ENCODE data around the gene ITGB2.

DNA sequence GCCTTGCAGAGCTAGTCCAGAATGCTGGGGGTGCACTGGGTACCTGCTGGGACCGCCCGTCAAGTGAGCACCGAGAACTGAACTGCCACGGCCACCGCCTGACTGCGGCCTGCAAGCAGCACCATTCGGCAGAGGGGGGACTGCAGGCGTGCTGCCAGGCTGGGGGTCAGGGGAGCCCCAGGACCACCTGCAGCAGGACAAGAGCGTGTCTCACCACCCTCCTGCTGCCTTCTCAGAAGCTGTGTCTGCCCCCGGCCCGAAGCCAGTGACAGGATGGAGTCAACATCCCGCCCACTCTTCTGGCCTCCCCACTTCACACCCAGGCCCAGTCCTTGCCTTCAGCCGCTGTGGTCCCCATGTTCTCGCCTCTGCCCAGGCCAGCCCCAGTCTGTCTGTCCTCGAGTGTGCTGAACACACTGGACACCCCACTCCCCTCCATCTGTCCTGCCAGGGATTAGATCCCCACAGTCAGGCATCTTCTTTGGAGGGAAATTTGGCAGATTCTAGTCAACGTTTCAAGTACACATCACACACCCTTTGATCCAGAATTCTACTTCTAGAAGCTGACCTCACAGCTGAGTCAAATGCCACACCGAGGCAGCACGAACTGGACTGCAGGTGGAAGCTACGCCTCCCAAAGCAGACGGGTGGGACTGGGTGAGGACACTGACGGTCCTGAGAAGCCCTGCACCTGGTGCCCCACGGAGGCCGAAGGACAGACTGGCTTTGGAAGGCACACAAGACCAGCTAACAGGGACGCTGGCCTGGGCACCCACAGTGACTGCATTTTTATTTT lies 73.2 kb downstream of the ITGB2 start:
- no peak for TF ChIP-seq CTCF (conservative IDR thresholded peaks at IDR 0.05; ENCODE audit: low read depth, low read length)
- TF ChIP-seq EZH2 (IDR thresholded peaks at IDR 0.05; ENCODE audit: low read length, unreplicated experiment) = no peak
- TF ChIP-seq EZH2phosphoT487 (IDR thresholded peaks at IDR 0.05; ENCODE audit: borderline replicate concordance, low read length) = no peak
